Esophagus muscularis mucosa (tissue), 3 donors: Measurements from ENCODE around the gene LMNA.

Experiments
- POLR2A ChIP-seq: fragments of 450-650 bp; IDR thresholded peaks from one replicate; pipeline ENCODE4 v1.6.1; 2017; ENCODE audit warnings: antibody characterized with exemption, moderate library complexity, mild to moderate bottlenecking, low read depth
- POLR2AphosphoS5 ChIP-seq, 2 donors: sonication (generic); formaldehyde crosslinking; IDR thresholded peaks; one replicate each; pipeline ENCODE4 v1.6.1; 2017; ENCODE audit warnings: antibody characterized with exemption in 2 of 2
- TF ChIP-seq, protein P1 (sequence below), 3 experiments: fragments of 200-600 bp in 2 of 3; fragments of 450-650 bp in 1 of 3; sonication (generic) in 2 of 3; IDR thresholded peaks; one replicate each; pipeline ENCODE4 v1.5.1; 2017 to 2019; ENCODE audit warnings: antibody characterized with exemption in 3 of 3, mild to moderate bottlenecking in 2 of 3, moderate library complexity in 1 of 3

DNA sequence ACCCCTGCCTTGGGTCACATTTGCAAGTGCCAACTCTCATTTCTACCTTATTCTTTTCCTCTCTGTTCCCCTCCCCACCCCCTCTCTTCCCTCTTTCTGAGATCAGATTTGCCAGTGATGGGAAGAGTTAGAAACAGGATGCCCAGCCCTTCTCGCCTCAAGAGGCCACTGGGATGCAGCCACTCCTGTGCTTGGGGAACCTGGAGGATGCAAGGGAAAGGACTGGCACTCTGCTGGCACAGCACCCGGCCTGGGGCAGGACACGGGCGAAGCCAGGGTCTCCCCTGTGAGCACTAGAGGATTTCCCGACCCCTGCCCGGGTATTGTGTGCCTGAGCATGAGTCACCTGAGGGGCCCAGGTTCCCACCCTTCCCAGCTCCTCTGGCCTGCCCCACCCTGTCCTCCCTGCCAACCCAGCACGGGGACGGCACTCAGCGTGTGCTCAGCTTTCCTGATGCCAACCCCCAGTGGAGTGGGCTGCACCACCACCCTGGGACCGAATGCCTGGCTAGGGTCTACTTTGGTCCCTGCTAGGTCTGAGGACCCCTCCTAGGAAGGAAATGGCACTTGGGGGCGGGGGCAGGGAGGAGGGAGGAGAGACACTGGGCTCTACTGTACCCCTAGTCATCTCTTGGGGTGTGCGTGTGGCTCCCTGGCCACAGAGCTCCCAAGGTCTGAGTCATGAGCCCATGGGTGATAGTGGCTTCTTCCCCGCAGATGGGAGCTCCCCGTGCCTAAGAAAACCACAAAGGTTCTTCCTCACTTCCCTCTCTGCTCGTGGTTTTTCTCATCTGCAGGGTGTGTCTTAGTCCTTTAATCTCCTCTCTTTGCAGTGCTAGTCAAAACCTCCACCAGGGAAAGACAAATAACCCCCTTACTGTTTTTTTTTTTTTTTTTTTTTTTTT, 12.4 kb downstream of the LMNA start:
- TF ChIP-seq, protein P1, sequence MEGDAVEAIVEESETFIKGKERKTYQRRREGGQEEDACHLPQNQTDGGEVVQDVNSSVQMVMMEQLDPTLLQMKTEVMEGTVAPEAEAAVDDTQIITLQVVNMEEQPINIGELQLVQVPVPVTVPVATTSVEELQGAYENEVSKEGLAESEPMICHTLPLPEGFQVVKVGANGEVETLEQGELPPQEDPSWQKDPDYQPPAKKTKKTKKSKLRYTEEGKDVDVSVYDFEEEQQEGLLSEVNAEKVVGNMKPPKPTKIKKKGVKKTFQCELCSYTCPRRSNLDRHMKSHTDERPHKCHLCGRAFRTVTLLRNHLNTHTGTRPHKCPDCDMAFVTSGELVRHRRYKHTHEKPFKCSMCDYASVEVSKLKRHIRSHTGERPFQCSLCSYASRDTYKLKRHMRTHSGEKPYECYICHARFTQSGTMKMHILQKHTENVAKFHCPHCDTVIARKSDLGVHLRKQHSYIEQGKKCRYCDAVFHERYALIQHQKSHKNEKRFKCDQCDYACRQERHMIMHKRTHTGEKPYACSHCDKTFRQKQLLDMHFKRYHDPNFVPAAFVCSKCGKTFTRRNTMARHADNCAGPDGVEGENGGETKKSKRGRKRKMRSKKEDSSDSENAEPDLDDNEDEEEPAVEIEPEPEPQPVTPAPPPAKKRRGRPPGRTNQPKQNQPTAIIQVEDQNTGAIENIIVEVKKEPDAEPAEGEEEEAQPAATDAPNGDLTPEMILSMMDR (IDR thresholded peaks at IDR 0.05) = no peak
- no peak for TF ChIP-seq POLR2A
- peak in 1 of 2 donors; percentile 13 for TF ChIP-seq POLR2AphosphoS5 (IDR thresholded peaks at IDR 0.05)
